Epithelial cell of esophagus (primary cell): ENCODE results near the gene NDUFS2.

ENCODE experiments used
- DNase-seq: peaks from one replicate; pipeline ENCODE4 v3.0.0; 2010; ENCODE audit warnings: low read depth
- H3K4me3 ChIP-seq: 2 replicates; pipeline ENCODE4 v1.5.1; 2011; ENCODE audit warnings: mild to moderate bottlenecking, low read length, control low read depth
- CTCF ChIP-seq: IDR thresholded peaks from 2 replicates; pipeline ENCODE4 v1.5.1; 2011; ENCODE audit warnings: low read depth, mild to moderate bottlenecking, low read length, control low read depth, inconsistent platforms; ENCODE audit not compliant: insufficient read depth; ENCODE audit errors: missing control alignments

The NDUFS2 gene

GRCh38 chr1:161199506-161200139 is 2.5 kb upstream of the NDUFS2 start:
- TF ChIP-seq CTCF, result no peak
- H3K4me3 ChIP-seq, result no peak overlapping the region
- no peak for DNase-seq

- no peak for TF ChIP-seq CTCF
- no peak overlapping the region for H3K4me3 ChIP-seq
- DNase-seq, result no peak
Observed at GRCh38 chr1:161200421-161200991, 1.7 kb upstream of the NDUFS2 start.

DNA sequence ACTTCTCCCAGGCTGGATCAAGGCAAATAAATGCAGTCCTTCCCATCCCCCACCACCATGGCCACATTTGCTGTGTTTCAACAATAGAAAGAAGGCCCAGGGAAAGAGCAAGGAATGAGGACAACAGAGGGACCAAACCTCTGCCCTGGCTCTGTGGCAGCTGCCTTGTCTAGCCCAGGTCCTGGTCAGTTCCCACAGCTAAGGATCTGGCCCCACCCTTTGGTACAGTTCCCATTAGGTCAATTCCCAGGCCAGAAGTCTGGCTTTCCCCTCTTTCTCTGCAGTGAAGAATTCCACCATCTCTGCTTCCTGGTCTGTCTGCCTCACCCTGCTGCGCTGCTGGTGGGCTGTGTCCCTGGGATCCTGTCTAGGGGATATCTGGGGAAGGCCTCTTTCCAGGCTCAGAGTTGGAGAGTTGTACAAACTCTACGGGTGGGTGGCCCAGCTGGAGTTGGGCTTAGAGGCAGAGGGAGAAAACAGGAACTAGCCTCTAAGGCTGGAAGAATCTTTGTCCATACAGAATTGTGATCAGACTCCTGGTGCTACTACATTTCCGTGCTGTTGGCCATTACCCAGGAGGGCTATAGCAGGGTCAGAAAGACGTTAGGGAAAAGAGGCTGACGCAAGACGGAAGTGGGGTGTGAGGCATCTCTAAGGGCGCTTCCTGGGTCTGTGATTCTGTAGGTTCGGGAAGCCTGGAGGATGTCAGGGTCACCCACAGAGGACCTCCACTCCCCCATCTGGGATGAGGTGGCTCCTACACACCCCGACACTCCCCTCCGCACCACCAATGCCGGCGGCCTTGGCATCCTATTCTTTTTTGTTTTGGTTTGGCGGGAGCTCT is 953 bp upstream of the NDUFS2 start:
- TF ChIP-seq CTCF, result no peak
- peak; percentile 49 for DNase-seq
- H3K4me3 ChIP-seq, result peak overlapping the region; percentile 99

GRCh38 chr1:161206411-161207140 is 4.4 kb downstream of the NDUFS2 start:
- no peak for TF ChIP-seq CTCF
- DNase-seq, result no peak
- H3K4me3 ChIP-seq, result no peak overlapping the region

DNA sequence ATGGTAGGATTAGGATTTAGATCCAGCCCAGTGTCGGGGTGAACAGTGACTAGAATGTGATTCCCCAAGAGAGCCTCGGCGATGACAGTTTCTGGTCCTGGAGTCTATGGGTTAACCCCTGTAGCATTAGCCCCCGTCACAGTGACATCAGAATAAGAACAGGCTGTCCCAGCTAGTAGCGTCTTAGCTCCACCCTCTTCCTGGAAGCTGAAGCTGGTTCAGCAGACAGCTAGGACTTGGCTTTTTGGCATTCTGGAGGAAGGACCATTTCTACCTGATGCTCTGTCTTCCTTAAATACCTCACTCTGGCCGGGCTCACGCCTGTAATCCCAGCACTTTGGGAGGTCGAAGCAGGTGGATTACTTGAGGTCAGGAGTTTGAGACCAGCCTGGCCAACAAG is 5.0 kb downstream of the NDUFS2 start:
- DNase-seq, result no peak
- TF ChIP-seq CTCF, result no peak
- H3K4me3 ChIP-seq, result no peak overlapping the region

DNA sequence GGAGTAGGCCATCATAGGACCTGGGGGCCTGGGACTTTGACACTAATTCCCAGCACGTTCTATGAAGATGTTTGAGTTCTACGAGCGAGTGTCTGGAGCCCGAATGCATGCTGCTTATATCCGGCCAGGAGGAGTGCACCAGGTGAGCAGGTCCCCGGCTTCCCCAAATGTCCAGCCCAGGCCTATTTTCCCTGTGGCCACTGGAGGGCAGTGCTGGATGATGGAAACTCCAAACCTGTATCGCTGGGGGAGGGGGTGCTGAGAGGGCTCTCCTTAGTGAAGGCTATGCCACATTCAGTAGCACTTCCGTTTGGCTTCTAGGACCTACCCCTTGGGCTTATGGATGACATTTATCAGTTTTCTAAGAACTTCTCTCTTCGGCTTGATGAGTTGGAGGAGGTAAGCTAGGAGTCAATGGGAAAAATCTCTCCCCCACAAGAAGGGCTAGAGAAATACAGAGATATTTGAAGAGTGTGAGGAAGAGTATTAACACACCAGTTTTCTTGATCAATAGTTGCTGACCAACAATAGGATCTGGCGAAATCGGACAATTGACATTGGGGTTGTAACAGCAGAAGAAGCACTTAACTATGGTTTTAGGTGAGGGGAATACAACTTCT is 7.7 kb downstream of the NDUFS2 start:
- no peak overlapping the region for H3K4me3 ChIP-seq
- DNase-seq, result peak; percentile 76
- peak; percentile 91 for TF ChIP-seq CTCF
